Neural crest cell (in vitro differentiated cells): ENCODE data around the gene PRMT9. TPM values are rescaled to one million over a fixed set of nuclear protein-coding genes. Genes with fewer than 3 reads are reported as not detected.

Source experiments
- DNase-seq: peaks from one replicate; pipeline ENCODE4 v3.0.0; 2021; ENCODE audit warnings: low read depth, mixed read lengths, low spot score
- H3K27ac Mint-ChIP-seq: one replicate; pipeline ENCODE4 v1.8.0; 2021; ENCODE audit warnings: mild to moderate bottlenecking, mixed read lengths; ENCODE audit not compliant: unreplicated experiment
- H3K27me3 Mint-ChIP-seq: 2 replicates; pipeline ENCODE4 v1.8.0; 2021; ENCODE audit warnings: low read depth, mild to moderate bottlenecking, mixed read lengths
- H3K36me3 Mint-ChIP-seq: 2 replicates; pipeline ENCODE4 v1.8.0; 2021; ENCODE audit warnings: low read depth, mild to moderate bottlenecking, mixed read lengths
- H3K4me1 Mint-ChIP-seq: 2 replicates; pipeline ENCODE4 v1.8.0; 2021; ENCODE audit warnings: mixed read lengths
- H3K4me3 Mint-ChIP-seq: one replicate; pipeline ENCODE4 v1.8.0; 2021; ENCODE audit warnings: mild to moderate bottlenecking, mixed read lengths
- H3K9me3 Mint-ChIP-seq: 2 replicates; pipeline ENCODE4 v1.8.0; 2021; ENCODE audit warnings: mixed read lengths
- total RNA-seq: library from RNA; stranded (reverse); gene quantifications from 2 replicates; pipeline ENCODE4 v1.2.1, GENCODE V29; 2021
- TF ChIP-seq, protein P1 (sequence below): fragments of 200-600 bp; sonication (generic); conservative IDR thresholded peaks from 2 replicates; pipeline ENCODE4 v1.5.0; 2021; ENCODE audit warnings: antibody characterized with exemption, mild to moderate bottlenecking

PRMT9 gene
- total RNA-seq, 1 donor from 2014 or later: 10.2 TPM

DNA sequence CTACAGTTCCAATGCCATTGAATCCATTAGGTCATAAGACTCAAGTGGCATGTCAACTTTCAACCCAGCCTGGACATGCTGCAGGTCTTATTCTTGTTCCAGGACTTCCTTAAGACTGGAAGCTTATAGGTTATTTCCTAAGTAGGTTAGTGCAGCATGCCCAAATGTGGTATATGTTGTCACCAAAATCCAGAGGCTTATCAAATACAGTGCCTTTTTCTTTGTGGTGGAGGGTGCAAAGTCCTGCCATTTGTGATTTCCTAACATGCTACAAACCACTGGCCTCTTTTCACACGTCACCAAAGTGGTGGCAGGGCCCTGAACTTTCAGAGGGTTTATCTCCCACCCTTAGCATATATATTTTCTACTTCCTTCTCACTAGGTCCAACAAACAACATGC, 76.5 kb downstream of the PRMT9 start:
- TF ChIP-seq, protein P1, sequence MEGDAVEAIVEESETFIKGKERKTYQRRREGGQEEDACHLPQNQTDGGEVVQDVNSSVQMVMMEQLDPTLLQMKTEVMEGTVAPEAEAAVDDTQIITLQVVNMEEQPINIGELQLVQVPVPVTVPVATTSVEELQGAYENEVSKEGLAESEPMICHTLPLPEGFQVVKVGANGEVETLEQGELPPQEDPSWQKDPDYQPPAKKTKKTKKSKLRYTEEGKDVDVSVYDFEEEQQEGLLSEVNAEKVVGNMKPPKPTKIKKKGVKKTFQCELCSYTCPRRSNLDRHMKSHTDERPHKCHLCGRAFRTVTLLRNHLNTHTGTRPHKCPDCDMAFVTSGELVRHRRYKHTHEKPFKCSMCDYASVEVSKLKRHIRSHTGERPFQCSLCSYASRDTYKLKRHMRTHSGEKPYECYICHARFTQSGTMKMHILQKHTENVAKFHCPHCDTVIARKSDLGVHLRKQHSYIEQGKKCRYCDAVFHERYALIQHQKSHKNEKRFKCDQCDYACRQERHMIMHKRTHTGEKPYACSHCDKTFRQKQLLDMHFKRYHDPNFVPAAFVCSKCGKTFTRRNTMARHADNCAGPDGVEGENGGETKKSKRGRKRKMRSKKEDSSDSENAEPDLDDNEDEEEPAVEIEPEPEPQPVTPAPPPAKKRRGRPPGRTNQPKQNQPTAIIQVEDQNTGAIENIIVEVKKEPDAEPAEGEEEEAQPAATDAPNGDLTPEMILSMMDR: no peak
- Mint-ChIP-seq H3K27me3 (no peaks in the 10 kb centered on the region), H3K4me1 (peaks cover 6% of the 10 kb centered on the region), H3K36me3 (no peaks in the 10 kb centered on the region), H3K27ac (no peak overlapping the region), H3K4me3 (no peak overlapping the region), H3K9me3 (no peaks in the 10 kb centered on the region)
- DNase-seq: no peak

DNA sequence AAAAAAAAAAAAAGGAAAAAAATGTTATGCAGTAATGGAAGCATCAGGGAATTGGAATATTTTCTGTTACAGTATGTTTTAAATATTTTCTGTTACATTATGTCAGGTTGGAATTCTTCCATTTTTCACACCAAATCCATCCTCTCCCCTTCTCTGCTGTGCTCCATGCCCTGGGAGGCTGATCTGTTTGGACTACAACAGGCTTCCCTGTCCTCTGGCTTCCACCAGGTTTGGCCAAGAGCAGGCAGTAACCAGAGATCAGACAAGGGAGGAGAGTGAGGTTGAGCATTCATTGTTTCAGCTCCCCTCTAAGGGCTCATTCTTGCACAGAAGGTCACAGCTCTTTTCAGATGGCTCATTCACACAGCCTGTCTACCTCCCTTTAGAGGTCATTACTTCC, 78.5 kb downstream of the PRMT9 start:
- Mint-ChIP-seq H3K36me3 (no peaks in the 10 kb centered on the region), H3K4me1 (peaks cover 6% of the 10 kb centered on the region), H3K4me3 (no peak overlapping the region), H3K9me3 (no peaks in the 10 kb centered on the region), H3K27ac (no peak overlapping the region), H3K27me3 (no peaks in the 10 kb centered on the region)
- TF ChIP-seq, protein P1: no peak
- no peak for DNase-seq

DNA sequence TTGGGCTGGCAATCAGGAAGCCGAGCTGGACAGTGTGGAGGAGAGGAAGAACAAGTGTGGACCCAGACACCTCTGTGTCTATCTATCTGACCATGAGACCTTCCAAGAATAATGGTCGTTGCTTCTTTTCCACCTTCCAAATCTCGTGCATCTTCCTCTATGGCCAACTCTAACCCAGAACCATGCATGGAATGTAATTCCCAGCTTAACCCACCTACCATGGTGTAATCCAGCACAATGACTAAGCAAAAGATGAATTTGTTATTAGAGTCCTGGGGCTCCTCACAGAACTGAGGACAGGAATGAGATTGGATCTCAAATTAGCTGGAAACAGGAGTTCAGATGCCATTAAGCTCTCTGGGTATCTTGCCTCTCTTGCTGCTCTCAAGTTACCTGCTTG, 84.2 kb downstream of the PRMT9 start:
- no peak overlapping the region for H3K4me3 Mint-ChIP-seq
- no peaks in the 10 kb centered on the region for H3K4me1 Mint-ChIP-seq
- H3K36me3 Mint-ChIP-seq: no peaks in the 10 kb centered on the region
- H3K27ac Mint-ChIP-seq: no peak overlapping the region
- TF ChIP-seq, protein P1: no peak
- DNase-seq: no peak
- no peaks in the 10 kb centered on the region for H3K9me3 Mint-ChIP-seq
- H3K27me3 Mint-ChIP-seq: no peaks in the 10 kb centered on the region

DNA sequence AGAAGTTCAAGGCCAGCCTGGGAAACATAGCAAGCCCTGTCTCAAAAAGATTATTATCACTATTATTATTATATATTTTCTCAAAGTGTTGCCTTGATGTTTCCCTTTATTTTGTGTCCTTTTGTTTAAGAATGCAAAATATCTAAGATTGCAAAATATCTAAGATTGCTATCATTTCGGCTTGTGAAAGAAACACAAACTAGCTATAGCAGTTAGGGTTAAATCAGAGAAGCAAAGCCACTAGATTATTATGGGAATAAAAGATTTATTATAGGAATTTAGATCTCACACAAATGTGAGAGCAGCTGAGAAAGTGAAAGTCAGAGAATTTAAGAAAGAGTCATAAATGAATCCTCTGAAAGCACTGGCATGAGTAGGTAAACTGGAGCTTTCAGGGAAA, 84.8 kb downstream of the PRMT9 start:
- no peaks in the 10 kb centered on the region for H3K9me3 Mint-ChIP-seq
- H3K27ac Mint-ChIP-seq: no peak overlapping the region
- TF ChIP-seq, protein P1: no peak
- H3K27me3 Mint-ChIP-seq: no peaks in the 10 kb centered on the region
- H3K4me1 Mint-ChIP-seq: no peaks in the 10 kb centered on the region
- no peak overlapping the region for H3K4me3 Mint-ChIP-seq
- no peak for DNase-seq
- no peaks in the 10 kb centered on the region for H3K36me3 Mint-ChIP-seq

DNA sequence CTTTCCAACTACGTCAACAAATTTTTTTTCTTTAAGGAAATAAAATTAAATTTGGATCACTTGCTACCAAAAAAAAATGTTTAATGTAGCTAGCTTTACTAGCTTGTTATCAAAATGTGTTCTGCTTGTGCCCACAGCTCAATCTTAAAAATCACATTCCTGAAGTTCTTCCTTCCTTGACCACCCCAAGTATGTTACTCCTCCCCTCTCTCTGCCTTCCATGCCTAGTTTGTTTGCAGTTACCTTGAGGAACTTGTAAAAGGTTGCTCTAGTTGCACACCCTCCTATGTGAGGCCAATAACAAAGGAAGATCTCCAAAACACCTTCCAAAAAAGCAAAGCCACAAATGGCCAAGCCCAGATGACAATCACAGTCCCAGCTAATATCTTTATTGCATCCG, 86.4 kb downstream of the PRMT9 start:
- H3K4me1 Mint-ChIP-seq: no peaks in the 10 kb centered on the region
- H3K36me3 Mint-ChIP-seq: no peaks in the 10 kb centered on the region
- H3K4me3 Mint-ChIP-seq: no peak overlapping the region
- TF ChIP-seq, protein P1: no peak
- H3K27ac Mint-ChIP-seq: no peak overlapping the region
- no peaks in the 10 kb centered on the region for H3K27me3 Mint-ChIP-seq
- H3K9me3 Mint-ChIP-seq: no peaks in the 10 kb centered on the region
- no peak for DNase-seq

DNA sequence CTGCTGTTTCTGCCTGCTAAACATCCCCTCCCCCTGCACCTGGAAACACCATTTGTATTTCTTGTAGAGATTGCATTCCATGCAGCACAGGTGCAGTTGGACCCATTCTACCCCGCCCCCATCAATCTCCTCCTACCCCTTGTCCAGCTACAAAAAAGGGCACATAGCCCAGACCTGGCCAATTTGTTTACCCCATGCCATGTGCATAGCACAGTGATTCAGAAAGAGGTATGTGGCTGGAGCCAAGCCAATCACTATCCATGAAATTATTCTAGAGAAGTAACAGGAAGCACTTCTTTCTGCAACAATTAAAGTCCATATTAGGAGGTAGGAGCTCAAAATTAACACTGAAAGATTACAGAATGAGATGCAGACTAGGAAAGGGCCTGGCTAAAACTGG, 87.0 kb downstream of the PRMT9 start:
- H3K9me3 Mint-ChIP-seq: no peaks in the 10 kb centered on the region
- H3K27ac Mint-ChIP-seq: no peak overlapping the region
- H3K36me3 Mint-ChIP-seq: no peaks in the 10 kb centered on the region
- no peak overlapping the region for H3K4me3 Mint-ChIP-seq
- H3K4me1 Mint-ChIP-seq: no peaks in the 10 kb centered on the region
- no peaks in the 10 kb centered on the region for H3K27me3 Mint-ChIP-seq
- DNase-seq: no peak
- TF ChIP-seq, protein P1: no peak
